ENCODE results near the gene CYSRT1. TPM values are rescaled to one million over a fixed set of nuclear protein-coding genes. Genes with fewer than 3 reads are reported as not detected.

Gene CYSRT1
- total RNA-seq, 4 donors from 2014 or later, result 0.94 to 2.3 (median 1.3) TPM; not detected in 1

- DNase-seq, result no peak
- H3K27me3 ChIP-seq, result no peaks in the 10 kb centered on the region
- no peaks in the 10 kb centered on the region for H3K9me3 ChIP-seq
- peak overlapping the region; percentile 27 to 68 (median 54) for H3K4me3 ChIP-seq (replicated peaks in 1 of 3)
- H3K27ac ChIP-seq, result peak overlapping the region; percentile 2 to 69 (median 4)
- WGBS, 2 donors, result 37 to 53% methylated on average over 12 to 18 of the region's 21 CpGs
- intact Hi-C loops (cut with DNase I), result no loop called here
- TF ChIP-seq POLR2A (IDR thresholded peaks at IDR 0.05) (no peak), CTCF (IDR thresholded peaks at IDR 0.05) (no peak)
- H3K36me3 ChIP-seq, result peaks cover 0 to 5% of the 10 kb centered on the region in 2 donors
- peaks cover 16 to 22% of the 10 kb centered on the region in 2 donors for H3K4me1 ChIP-seq
Measured at GRCh38 chr9:137253717-137254623, 29.0 kb downstream of the CYSRT1 start.

- intact Hi-C loops (cut with DNase I), result no loop called here
- H3K27me3 ChIP-seq, result no peaks in the 10 kb centered on the region
- peak within 1 kb of the TSS; percentile 68 to 78 (median 68) for H3K4me3 ChIP-seq (replicated peaks in 1 of 3)
- H3K36me3 ChIP-seq, result peaks cover 0 to 8% of the 10 kb centered on the region in 2 donors
- TF ChIP-seq CTCF (IDR thresholded peaks at IDR 0.05) (peak in 1 of 6 experiments; percentile 19), POLR2A (IDR thresholded peaks at IDR 0.05) (peak in 1 of 2 donors; percentile 68)
- H3K4me1 ChIP-seq, result peaks cover 16 to 22% of the 10 kb centered on the region in 2 donors
- 2% methylated on average over 13 to 32 of the region's 105 CpGs for whole genome bisulfite sequencing, 2 donors
- H3K9me3 ChIP-seq, result no peaks in the 10 kb centered on the region
- peak; percentile 95 for DNase-seq
- peak within 1 kb of the TSS; percentile 2 to 69 (median 43) for H3K27ac ChIP-seq
Measured at GRCh38 chr9:137254624-137255447, 29.9 kb downstream of the CYSRT1 start, which contains the start of gene NELFB. TSS of gene NELFB (plus strand) at chr9:137255327.

GRCh38 chr9:137255448-137256114 lies 30.6 kb downstream of the CYSRT1 start:
- 5 to 6% methylated on average over 4 to 27 of the region's 51 CpGs for WGBS, 2 donors
- Histone ChIP-seq H3K36me3 (peaks cover 0 to 8% of the 10 kb centered on the region in 2 donors), H3K4me1 (peaks cover 16 to 22% of the 10 kb centered on the region in 2 donors), H3K4me3 (replicated peaks in 1 of 3) (peak overlapping the region; percentile 68 to 78 (median 68)), H3K27ac (no peak overlapping the region), H3K9me3 (no peaks in the 10 kb centered on the region), H3K27me3 (no peaks in the 10 kb centered on the region)
- no peak for TF ChIP-seq CTCF (IDR thresholded peaks at IDR 0.05)
- no peak for TF ChIP-seq POLR2A (IDR thresholded peaks at IDR 0.05)
- intact Hi-C loops (cut with DNase I), result no loop called here
- DNase-seq, result peak; percentile 34 to 62

GRCh38 chr9:137256362-137256761 lies 31.4 kb downstream of the CYSRT1 start:
- no peaks in the 10 kb centered on the region for H3K9me3 ChIP-seq
- 79 to 83% methylated on average over 11 to 14 of the region's 15 CpGs for WGBS, 2 donors

More at GRCh38 chr9:137256362-137256761, 31.4 kb downstream of the CYSRT1 start:
- peaks cover 0 to 8% of the 10 kb centered on the region in 2 donors for H3K36me3 ChIP-seq
- intact Hi-C loops (cut with DNase I), result no loop called here
- peaks cover 16 to 22% of the 10 kb centered on the region in 2 donors for H3K4me1 ChIP-seq
- DNase-seq, result no peak
- no peaks in the 10 kb centered on the region for H3K27me3 ChIP-seq
- TF ChIP-seq POLR2A (IDR thresholded peaks at IDR 0.05), result no peak
- no peak for TF ChIP-seq CTCF (IDR thresholded peaks at IDR 0.05)
- H3K27ac ChIP-seq, result no peak overlapping the region
- peak overlapping the region in 1 of 3 donors; percentile 68 for H3K4me3 ChIP-seq (replicated peaks in 1 of 3)
